ENCODE data around the gene WFS1. TPM values are rescaled to one million over a fixed set of nuclear protein-coding genes. Genes with fewer than 3 reads are reported as not detected.

WFS1 gene
- total and polyA plus RNA-seq, 9 donors = 33.2 to 174 (median 126) TPM

DNA sequence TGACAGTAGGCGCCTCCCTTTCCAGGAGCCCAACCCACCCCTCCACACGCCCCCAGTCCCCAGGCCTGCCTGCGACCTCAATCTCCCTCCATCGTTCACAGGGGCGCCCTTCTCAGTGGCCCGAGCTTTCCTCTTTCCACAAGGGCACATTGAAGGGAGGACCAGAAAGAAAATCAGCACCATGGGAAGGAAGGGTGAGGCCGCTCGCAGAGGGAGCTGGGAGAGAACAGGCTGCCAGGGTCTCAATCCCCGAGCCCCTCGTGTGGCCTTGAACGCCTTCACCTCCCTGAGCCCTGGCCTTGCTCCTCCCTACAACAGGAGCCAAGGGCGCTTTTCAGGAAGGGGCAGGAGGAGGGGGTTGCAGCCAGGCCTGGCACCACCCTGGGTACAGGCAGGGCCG, 66.5 kb downstream of the WFS1 start:
- H3K36me3 ChIP-seq = no peaks in the 10 kb centered on the region
- no peak overlapping the region for H3K27ac ChIP-seq
- DNase-seq = no peak
- H3K27me3 ChIP-seq = no peaks in the 10 kb centered on the region
- no peaks in the 10 kb centered on the region for H3K9me3 ChIP-seq
- no peaks in the 10 kb centered on the region for H3K4me1 ChIP-seq (ENCODE audit: insufficient read depth)
- H3K4me3 ChIP-seq = no peak overlapping the region
- intact Hi-C loops (cut with DNase I) = loop anchor here in 3 of 4 donors (10.0 kb wide), 1 partner anchor 209 kb away; no protein-coding TSS in a partner anchor
- WGBS, 3 donors = 57 to 69% (median 69%) methylated on average over 13 of the region's 13 CpGs
- TF ChIP-seq, protein P1, sequence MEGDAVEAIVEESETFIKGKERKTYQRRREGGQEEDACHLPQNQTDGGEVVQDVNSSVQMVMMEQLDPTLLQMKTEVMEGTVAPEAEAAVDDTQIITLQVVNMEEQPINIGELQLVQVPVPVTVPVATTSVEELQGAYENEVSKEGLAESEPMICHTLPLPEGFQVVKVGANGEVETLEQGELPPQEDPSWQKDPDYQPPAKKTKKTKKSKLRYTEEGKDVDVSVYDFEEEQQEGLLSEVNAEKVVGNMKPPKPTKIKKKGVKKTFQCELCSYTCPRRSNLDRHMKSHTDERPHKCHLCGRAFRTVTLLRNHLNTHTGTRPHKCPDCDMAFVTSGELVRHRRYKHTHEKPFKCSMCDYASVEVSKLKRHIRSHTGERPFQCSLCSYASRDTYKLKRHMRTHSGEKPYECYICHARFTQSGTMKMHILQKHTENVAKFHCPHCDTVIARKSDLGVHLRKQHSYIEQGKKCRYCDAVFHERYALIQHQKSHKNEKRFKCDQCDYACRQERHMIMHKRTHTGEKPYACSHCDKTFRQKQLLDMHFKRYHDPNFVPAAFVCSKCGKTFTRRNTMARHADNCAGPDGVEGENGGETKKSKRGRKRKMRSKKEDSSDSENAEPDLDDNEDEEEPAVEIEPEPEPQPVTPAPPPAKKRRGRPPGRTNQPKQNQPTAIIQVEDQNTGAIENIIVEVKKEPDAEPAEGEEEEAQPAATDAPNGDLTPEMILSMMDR (IDR thresholded peaks at IDR 0.05) = no peak
- TF ChIP-seq POLR2A (IDR thresholded peaks at IDR 0.05) (no peak), EP300 (IDR thresholded peaks at IDR 0.05) (no peak)

DNA sequence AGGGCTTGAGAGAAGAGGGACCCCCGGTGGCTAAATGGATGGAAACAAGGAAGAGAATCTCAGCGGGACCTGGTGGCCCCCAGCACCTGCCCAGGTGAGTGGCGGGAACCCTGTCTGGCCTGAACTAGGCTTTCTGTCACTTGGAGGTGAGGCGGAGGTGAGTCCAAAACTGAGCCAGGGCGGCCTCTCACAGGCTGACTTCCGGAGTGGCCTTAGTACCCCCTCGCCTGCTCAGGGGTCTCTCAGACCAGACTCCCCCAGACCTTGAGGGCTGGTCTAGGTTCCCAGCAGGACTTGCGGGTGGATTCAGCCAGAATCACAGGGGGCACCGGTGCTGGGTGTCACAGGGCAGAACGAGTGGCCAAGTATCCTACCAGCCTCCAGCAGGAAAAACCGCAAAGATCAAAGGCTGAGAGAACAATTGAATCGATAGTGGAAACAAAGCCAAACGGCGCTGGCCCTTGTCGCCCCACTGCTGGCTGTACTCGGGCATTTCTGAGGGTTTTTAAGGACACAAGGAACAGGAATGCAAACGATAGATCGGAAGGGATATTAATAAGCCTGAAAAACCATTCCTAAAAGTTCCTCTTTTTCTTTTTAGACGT, 67.8 kb downstream of the WFS1 start:
- WGBS, 3 donors = 46 to 57% (median 48%) methylated on average over 18 to 19 of the region's 19 CpGs
- TF ChIP-seq, protein P1 (IDR thresholded peaks at IDR 0.05) = no peak
- TF ChIP-seq EP300 (IDR thresholded peaks at IDR 0.05) = no peak
- TF ChIP-seq POLR2A (IDR thresholded peaks at IDR 0.05) = no peak
- H3K9me3 ChIP-seq = no peaks in the 10 kb centered on the region
- H3K27me3 ChIP-seq = no peaks in the 10 kb centered on the region
- no peaks in the 10 kb centered on the region for H3K36me3 ChIP-seq
- no peak overlapping the region for H3K4me3 ChIP-seq
- peak in 1 of 5 donors; percentile 7 for DNase-seq
- intact Hi-C loops (cut with DNase I) = loop anchor here in 3 of 4 donors (10.0 kb wide), 1 partner anchor 207 kb away; no protein-coding TSS in a partner anchor
- H3K27ac ChIP-seq = no peak overlapping the region
- H3K4me1 ChIP-seq (ENCODE audit: insufficient read depth) = no peaks in the 10 kb centered on the region

DNA sequence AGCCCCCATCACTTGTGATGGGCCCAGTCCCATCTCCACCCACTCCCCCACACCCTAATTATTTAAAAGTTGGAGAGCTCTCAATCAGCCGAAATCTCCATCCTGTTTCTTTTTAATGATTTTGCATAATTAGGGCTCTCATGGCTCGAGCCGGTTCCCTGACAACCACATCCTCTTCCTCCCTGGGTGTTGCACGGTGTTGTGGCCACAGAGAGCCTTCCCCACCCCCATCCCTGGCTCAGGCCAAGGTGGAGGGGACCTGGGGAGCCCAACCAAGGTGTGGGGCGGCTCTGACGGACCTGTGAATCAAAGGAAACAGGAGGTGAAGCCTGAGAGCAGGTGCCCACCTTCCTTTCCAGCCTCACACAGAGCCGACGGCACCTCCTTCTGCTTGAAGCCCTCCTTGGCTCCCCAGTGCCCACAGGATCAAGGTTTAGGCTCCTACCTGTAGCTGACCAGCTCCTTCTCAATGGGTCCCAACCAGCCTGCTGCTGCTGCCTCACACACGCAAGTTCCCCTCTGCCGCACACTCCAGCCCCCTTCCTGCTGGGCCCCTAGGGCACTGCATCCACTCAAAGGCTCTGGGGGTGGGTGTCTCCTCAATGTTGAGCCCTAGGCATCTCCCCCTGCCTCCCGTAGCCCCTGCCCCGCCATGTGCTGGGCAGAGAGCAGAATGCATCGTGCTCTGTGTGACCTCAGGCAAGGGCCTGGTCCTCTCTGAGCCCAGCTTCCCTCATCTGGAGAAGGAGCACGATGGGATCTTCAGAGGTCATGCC, 68.7 kb downstream of the WFS1 start:
- TF ChIP-seq POLR2A (IDR thresholded peaks at IDR 0.05) (no peak), EP300 (IDR thresholded peaks at IDR 0.05) (no peak)
- TF ChIP-seq, protein P1 (IDR thresholded peaks at IDR 0.05) = no peak
- no peaks in the 10 kb centered on the region for H3K36me3 ChIP-seq
- no peaks in the 10 kb centered on the region for H3K9me3 ChIP-seq
- no peaks in the 10 kb centered on the region for H3K27me3 ChIP-seq
- no peak for DNase-seq
- H3K4me1 ChIP-seq (ENCODE audit: insufficient read depth) = no peaks in the 10 kb centered on the region
- H3K4me3 ChIP-seq = no peak overlapping the region
- WGBS, 3 donors = 71 to 77% (median 73%) methylated on average over 14 of the region's 14 CpGs
- intact Hi-C loops (cut with DNase I) = loop anchor here in 3 of 4 donors (10.0 kb wide), 1 partner anchor 206 kb away; no protein-coding TSS in a partner anchor
- no peak overlapping the region for H3K27ac ChIP-seq

DNA sequence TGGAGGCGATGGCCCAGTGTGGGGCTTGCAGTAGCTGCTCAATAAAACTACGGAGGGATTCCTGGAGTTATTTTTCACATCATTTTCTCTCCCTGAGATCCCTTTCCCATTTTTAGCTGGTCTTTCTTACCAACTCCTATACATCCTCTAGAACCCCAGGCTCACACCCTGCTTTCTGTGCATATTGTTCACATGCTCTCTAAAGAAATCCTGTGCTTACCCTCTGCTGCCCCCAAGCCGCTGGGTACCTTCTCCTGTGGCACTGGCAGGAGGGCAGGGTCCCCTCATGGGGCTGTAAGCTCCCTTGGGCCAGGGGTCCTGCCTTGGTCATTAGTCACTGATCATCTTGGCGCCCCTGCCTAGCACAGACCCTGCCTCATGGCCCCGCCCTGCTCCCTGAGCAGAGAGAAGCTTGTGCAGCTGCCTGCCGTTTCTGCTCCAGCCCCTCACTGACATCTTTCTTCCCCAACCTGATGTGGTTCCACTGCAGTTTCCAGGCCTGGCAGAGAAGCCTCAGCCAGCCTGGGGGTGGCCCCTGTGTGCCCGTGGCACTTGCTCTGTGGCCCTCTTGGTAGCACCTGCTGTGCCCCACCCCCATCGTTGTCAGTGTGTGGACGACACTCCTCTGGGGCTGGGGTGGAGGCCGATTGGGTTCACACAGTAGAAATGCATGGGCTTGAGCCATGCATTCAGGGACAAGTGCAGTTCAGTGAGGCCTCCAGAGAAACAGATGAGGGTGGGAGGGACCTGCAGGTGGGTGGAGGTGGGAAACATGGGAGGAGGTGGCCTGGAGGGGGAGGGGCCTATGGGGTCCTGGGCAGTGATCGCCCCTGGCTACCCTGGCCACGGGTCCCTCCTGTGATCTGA, 69.5 kb downstream of the WFS1 start:
- no peaks in the 10 kb centered on the region for H3K36me3 ChIP-seq
- 73 to 77% (median 76%) methylated on average over 12 of the region's 12 CpGs for WGBS, 3 donors
- no peaks in the 10 kb centered on the region for H3K4me1 ChIP-seq (ENCODE audit: insufficient read depth)
- DNase-seq = no peak
- no peak for TF ChIP-seq EP300 (IDR thresholded peaks at IDR 0.05)
- TF ChIP-seq POLR2A (IDR thresholded peaks at IDR 0.05) = no peak
- TF ChIP-seq, protein P1 (IDR thresholded peaks at IDR 0.05) = no peak
- intact Hi-C loops (cut with DNase I) = loop anchor here in 3 of 4 donors (10.0 kb wide), 1 partner anchor 206 kb away; no protein-coding TSS in a partner anchor
- no peak overlapping the region for H3K27ac ChIP-seq
- no peak overlapping the region for H3K4me3 ChIP-seq
- H3K9me3 ChIP-seq = no peaks in the 10 kb centered on the region
- no peaks in the 10 kb centered on the region for H3K27me3 ChIP-seq
